HTR-8/SVneo (cell line): ENCODE results near the gene CREB5.

Experiments
- DNase-seq: peaks from one replicate; pipeline ENCODE4 v3.0.0; 2011; ENCODE audit warnings: low spot score, mixed read lengths; ENCODE audit not compliant: insufficient read length
- FAIRE-seq: peaks from 2 replicates; lab custom pipeline; 2011; peaks lifted over from hg19 to GRCh38; lab: Jason Lieb, UNC

Gene CREB5

DNA sequence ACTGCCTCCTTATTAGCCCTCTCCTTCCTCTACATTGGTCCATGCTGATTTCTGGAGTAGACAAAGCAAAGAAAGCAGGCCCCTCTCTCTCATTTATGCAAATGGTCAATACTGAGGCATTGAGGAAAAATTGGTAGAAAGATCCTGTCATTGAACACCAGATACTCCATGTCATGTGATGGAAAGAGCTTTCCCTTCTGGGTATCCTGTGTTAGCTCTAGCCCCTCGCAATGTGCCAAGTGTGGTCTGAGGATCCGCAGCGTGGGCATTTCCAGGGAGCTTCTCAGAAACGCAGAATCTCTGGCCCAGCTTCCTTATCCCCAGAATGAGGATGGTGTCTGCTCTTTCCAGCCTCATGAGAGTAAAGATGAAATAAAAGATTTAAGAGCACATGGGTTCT lies 159.1 kb downstream of the CREB5 start:
- FAIRE-seq (no peak), DNase-seq (no peak)

DNA sequence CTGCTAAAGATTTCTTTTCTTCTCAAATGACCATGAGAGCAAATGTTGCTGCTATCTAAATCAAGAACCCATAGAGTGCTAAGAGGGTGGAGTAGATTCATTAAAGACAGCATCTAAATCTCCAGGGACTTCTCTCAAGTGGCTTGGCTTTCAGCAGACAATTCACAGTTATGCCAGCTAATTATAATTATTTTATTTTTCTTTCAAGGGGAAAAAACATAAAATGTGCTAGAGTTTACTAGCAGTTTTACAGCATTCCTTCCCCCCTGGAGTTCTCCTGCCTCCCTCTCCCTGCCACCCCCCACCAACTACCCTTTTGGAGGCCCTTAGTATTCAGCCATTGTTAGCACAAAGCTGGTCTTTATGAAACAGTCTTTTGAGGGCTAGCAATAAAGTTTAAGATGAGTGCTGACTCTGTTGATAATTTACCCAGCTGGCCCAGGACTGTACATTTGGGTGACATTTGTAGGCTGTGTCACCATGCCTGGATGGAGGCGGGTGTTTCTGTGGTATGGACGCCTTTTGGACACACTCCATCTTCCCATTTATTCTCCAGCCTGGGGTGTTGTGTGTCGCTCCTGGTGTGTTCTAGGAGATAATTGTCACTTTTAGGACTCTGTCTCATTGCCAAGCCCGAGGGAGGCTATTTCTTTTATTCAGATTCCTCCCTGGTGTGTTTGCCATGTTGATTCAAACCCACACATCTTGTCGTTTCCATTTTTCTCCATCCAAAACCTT lies 160.2 kb downstream of the CREB5 start:
- no peak for FAIRE-seq
- DNase-seq, result no peak

DNA sequence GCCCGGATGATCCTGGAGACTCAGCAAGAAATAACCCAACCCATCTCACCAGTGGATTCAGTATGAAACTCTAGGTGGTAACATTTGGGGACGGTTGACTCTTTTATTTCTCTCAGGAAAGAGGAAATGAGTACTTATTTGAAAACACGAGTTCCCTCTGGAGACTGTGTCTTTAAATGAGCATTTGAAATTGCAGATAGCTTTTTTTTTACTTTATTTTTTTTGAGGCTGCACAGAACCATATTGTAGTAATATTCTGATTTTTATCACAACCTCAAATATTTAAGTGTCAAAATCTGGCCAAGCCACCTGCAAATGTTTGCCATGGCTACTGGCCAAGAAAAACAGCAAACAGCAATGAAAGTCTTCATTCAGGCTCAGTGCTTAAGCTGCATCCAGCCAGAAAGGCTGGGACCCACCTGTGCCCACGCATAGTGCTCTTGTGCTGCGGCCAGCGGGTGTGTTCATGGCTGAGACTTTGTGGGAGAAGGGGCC lies 160.8 kb downstream of the CREB5 start:
- FAIRE-seq (no peak), DNase-seq (no peak)

DNA sequence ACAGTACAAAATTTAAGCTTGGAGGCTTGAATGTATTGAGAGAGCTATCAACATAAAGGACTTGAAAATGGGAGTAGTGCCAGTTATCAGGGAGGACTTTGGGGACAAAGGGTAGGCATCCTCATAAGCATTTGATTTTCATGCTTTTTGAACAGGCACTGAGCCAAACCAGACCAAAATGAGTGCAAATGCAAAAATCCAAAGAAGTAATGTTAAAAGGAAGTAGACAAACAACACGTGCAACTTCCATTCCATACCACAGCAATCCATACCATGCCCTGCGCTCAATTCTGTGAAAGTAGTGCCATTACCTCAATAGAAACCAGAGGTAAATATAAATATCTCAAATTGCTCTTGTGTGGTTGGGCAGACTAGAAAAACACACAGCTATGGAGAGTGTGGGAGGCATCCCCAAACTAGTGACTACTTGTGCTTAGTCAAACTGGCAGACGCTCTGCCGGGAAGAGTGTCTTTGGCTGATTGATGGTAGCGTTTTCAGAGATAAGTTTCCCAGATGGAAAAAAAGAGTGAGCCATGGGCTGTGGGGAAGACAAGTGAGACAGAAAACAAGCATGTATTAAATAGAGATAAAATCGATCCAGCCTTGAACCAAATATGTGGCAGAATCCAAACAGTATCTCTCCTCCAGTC lies 161.5 kb downstream of the CREB5 start:
- FAIRE-seq (no peak), DNase-seq (peak; percentile 13)

DNA sequence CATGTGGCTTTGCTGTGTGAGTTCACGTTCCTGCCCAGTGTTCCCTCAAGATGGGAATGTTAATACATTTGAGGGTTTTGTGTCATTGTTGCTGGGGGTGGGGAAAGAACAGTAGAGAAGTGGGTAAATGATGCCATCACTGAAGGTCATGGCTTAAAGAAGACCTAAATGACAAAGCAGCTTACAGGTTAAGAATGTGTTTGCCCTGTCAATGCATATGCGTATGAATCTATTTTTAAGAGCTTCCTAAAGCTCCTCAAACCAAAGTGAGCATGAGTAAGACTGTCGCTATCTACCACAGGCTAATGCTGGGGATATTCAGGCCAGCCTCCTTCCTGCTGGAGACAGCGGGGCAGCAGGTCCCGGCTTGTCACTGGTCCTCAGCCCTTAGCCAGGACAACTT lies 162.9 kb downstream of the CREB5 start:
- no peak for DNase-seq
- FAIRE-seq, result peak; percentile 64

DNA sequence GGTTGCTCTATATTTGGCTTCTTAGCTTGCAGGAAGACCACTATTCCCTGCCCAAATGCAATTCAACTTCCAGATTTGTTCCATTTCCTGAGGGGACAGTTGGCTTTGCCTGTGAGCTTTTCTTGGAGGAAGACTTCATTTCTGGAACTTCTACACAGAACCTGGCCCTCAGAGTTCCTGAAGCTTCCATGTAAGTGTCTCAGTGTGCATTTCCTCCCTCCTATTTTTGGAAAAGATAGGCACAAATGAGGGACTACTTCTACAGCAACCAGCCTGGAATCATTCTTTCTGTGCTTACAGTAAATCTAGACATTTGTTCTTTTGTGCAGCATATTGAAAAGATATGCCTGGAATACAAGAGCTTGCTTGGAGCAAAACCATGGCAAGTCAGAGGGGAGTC lies 164.3 kb downstream of the CREB5 start:
- DNase-seq (no peak), FAIRE-seq (no peak)

DNA sequence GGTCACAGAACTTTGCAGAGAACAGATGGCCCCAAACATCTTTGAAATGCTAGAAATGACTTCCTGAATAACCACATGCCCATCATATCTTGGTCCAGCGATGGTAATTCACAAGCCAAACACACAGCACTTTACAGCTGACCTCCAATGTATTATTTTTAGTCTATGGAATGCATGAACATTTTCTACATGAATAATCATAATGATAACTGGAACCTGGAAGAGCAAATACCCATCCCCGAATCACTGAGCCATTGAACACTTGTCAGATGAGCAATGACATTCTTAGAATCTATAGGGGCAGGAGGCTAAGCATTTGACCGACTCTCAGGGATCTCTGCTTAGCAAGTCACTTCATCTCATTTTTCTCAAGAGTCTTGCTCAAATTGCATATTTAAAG lies 167.3 kb downstream of the CREB5 start:
- FAIRE-seq (no peak), DNase-seq (no peak)

DNA sequence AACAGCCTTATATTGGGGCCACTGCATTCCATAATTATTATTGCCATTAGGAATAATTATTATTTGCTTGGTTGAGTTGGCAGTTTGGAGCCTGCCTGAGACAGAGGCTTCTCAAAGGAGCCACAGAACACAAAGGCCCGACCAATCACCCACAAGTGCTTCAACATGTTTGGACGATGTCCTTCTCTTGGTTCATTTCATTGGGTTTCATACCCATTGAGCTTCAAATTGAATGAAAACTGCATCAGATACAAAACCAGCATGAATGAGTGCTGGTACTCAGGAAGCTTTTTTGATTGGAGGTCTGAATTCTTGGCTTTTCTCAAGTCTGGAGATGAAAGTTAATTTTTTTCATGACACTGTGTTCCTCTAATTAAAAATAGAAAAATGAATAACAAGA lies 168.3 kb downstream of the CREB5 start:
- no peak for DNase-seq
- no peak for FAIRE-seq

DNA sequence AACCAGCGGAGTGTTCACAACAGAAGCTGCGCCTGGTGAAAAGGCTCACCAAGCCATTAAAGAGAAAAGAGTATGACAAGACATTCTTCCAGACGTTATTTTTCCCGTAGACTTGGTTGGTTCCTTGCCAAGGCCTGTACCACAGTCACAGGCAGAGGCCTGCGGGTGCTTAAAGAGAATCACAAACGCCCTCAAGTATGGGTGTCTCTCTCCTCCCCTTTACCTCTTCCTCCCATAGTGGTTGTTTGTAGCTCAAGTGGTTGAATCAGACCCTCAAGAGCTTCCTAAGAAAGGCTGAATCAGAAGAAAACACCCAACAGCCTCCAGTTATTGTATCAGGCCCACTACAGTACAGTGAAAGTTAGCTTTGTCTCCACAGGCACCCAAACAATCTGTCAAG lies 169.0 kb downstream of the CREB5 start:
- no peak for FAIRE-seq

DNA sequence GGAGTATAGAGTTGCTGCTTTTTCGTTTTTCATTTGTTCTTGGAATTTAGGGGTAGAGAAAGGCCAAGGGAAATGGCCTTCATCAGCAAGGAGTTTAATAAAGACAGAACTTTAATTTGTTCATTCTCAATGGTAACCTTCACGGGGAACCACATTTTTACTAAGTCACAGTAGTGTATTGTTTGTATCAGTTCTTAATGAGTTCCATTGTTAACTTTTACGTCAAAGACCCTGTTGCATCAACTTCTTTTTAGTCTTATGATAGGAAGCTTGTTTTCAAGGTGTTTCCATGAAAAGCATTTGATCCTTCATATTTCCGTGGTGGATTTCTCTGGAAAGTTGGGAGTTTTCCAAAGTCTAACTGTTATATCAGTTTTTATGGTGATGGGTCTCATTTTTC lies 169.9 kb downstream of the CREB5 start:
- no peak for DNase-seq
- no peak for FAIRE-seq

More for the DNA sequence above, 169.0 kb downstream of the CREB5 start:
- DNase-seq, result no peak

DNA sequence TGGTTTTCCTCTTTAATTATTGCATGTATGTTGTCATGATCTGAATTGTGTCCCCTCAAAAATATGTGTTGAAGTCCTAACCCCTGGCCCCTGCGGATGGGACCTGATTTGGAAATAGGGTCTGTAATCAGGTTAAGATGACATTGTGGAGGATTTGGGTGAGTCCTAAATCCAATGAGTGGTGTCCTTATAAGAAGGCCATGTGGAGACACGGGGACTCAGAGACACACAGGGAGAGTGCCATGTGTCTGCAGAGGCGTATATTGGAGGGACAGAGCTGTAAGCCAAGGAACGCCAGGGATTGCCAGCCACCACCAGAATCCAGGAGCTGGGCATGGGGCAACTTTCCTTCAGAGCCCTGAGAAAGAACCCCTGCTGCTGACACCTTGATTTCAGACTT lies 171.9 kb downstream of the CREB5 start:
- FAIRE-seq (no peak), DNase-seq (no peak)

DNA sequence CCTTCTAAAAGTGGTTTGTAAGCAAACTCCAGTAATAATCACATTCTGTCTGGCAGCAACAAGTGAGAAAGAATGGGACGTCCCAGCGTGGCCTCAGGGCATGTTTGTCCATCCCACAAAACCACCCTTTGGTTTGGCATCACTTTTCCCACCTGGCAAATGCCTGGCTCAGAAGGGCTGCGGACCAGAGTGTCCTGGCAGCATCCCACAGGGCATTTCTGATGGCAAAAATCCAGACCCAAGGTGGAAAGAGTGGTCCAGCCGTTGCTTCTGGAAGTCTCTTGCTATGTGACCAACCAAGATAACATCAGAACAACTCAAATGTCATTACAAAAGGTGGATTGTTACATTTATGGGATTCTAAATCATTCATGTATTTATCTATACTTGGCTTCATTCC lies 174.4 kb downstream of the CREB5 start:
- DNase-seq, result no peak
- no peak for FAIRE-seq

DNA sequence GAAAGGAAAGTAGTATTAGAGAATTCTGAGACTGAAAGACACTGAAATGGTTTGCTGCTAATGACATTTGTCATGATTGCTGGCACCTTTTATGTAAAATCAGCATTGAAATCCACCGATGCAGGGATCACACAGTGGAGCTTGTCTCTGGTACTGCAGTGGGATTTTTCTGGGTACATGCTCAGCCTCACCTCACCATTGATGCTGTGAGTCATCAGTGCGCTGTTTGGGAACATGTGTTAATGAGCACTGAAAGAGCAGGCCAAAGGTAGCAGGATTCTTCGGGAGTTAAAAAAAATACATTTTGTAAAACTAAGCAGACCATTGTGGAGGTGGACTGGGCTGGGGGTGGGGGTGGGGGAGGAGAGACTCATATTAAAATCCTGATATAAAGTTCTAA lies 174.9 kb downstream of the CREB5 start:
- DNase-seq, result no peak
- FAIRE-seq, result no peak

DNA sequence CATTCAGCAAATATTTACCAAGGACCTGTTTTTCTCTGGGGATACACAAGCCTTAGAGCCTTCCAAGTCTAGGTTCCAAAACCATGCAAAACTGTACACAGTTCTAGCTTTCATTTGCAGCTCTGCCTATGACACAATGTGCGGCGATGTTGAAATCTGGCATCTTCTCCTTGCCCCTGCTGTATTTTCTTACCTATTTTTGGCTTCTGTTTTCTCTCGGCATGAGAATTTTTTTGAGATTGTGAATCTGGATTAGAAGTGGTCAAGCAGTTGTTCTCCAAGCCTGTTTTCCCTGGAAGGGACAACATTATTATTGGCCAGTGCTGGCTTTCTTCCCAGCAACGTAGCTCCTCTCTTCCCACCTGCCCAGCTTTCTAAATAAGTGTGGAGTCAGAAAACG lies 176.3 kb downstream of the CREB5 start:
- DNase-seq (no peak), FAIRE-seq (no peak)

DNA sequence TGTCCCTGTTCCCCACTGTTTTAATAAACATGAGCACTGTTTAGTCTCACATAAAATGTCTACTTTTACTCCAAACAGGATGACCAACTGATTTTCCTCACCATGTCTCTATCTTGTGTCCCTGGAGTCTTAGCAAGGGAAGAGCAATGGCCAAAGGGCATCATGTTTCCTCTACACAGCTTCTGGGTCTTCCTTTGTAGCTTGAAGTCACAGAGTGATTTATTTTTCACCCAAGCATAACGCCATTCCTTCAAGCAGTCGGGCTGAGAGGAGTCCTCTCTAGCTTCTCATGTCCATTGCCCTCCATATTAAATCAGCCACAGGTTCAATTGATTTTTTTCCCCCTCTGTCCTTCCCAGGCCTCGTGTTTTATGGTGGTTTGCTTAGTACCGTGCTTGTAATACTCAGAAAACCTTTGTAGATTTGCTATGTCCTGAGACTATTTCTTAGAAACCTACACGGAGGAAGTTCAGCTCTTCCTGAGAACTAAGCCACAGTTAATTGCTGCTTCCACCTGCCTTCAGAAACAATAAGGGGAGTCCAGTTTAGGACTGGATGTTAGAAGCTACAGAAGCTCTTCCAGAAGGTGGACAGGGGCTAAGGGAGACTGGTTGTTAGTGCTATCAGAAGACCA lies 178.8 kb downstream of the CREB5 start:
- no peak for DNase-seq
- FAIRE-seq, result no peak

DNA sequence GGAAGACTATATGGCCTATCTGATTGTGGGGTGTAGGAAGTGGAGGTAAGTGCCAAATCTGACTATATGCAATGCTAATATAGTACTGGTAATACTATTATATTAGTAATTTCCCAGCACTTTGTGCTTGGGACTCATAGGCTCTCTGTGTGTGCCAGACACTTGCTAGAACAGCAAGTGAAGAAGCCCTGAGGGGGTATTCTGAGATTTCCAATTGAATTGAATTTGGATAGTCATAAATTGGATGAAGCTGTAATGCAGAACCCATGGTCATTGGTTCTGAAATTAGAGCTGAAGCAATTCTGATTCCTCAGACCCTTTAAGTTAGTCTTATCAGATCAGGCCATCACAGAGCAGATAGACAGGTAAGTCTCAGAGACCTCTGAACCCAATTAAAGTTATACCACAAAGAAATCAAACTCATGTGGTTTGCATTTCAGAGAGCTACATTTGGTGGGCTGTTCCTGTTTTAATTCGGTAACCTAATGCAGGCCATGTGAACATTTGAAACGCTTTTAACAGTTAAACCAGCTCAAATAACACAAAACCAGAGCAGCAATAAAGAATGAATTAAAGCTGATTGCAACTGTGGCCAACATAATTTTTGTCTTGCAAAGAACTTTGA lies 179.5 kb downstream of the CREB5 start:
- FAIRE-seq (no peak), DNase-seq (no peak)

DNA sequence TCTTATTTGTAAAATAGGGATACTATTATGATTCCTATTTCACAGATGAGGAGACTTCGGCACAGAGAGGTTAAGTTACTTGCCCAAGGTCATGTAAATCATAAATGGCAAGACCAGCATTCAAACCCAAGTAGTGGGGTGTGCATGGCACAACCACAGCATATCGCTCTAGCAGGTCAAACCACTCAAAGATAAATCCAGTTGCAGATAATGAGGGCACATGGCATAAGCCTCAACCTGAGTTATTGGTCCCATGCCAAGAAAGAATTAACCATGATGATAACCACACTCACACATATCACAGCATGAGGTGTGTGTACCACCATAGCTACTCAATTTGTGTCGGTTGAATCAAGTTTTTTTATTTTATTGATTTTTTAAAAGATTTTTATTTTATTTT lies 180.5 kb downstream of the CREB5 start:
- FAIRE-seq (no peak), DNase-seq (no peak)

DNA sequence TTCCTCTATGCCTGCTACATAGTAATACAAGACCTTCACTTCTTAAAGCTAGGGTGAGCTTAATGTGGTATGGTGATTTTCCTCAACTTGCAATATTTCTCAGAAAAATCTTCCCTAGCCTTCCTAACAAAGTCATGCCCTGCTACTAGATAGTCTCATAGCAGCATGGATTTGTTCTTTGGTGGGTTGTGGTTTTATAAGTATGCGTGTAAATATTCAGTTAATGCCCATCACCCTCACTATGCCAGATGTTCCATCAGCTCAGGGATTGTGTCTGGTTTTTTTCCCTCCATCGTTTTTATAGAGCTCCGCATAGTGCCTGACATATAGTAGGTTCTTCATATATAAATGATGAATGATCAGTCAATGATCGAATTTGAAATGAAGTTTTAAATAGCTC lies 182.8 kb downstream of the CREB5 start:
- DNase-seq (no peak), FAIRE-seq (no peak)

DNA sequence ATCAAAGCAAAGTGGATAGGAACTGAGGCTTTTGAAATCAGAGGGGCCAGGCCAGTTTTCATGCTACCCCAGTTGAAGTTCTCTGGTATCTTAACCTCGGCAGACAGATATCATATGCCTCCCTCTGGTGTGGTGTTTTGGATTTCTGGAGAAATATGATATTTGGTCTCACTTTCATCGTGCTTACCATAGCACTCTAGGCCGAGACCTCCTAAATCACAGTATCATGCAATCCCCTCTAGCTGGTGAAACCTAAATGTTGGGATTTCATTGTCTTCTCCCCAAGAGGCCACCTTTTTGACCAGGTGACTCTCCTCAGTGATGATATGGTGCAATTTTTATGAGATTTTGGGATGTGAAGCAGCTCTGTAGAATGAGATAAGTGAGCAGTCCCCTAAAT lies 183.5 kb downstream of the CREB5 start:
- FAIRE-seq (no peak), DNase-seq (no peak)

DNA sequence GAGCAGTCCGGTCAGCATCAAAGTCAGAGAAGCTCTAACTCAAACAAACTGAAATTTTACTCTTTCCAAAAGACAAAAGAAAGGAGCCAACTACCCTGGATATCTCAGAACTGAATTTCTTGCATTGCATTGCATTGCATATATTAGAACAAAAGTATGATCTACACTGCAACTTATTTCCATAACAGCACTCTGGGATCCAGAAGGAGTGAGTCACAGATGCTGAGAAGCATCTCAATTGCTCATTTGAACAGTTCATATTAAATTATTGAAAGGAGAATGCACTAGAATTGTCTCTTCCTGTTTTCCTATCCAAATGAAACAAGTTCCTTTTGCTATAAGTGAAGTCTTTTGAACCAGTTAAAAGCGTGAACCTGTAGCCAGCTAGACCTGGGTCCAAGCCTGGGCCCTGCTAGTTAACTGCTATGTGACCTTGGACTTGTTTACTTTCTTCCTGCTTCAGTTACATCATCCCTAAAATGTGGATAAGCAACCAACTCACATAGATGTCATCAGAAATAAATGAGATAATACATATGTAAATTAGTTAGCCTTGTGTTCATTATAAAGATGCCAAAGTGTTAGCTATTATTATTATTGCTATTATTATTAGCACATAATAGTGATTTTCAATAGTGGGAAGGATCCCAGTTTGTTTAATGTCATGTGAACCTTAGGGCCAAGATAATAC lies 184.1 kb downstream of the CREB5 start:
- DNase-seq (no peak), FAIRE-seq (no peak)
